GM19240 (cell line): ENCODE measurements around the gene CCZ1B.
"Not testable (repeated sequence)": the region's sequence is repeated elsewhere in the genome, so short reads cannot be mapped to it uniquely, and the experiment has no call there.

Experiments
- DNase-seq: peaks from one replicate; pipeline ENCODE4 v3.0.0; 2011; ENCODE audit warnings: low spot score; ENCODE audit not compliant: insufficient read length

The CCZ1B gene

GRCh38 chr7:6831018-6831725 is 5.1 kb upstream of the CCZ1B start:
- no peak for DNase-seq

- DNase-seq, result not testable (repeated sequence)
These were observed 4.0 kb upstream of the CCZ1B start for GRCh38 chr7:6830026-6830425.

GRCh38 chr7:6829616-6830015 is 3.5 kb upstream of the CCZ1B start:
- not testable (repeated sequence) for DNase-seq

- DNase-seq, result not testable (repeated sequence)
These were observed 1.1 kb upstream of the CCZ1B start for GRCh38 chr7:6827180-6827579.

GRCh38 chr7:6825236-6826125 is 594 bp downstream of the CCZ1B start:
- DNase-seq, result not testable (repeated sequence)

GRCh38 chr7:6821622-6822021 is 4.5 kb downstream of the CCZ1B start:
- not testable (repeated sequence) for DNase-seq

- not testable (repeated sequence) for DNase-seq
These were observed 10.6 kb downstream of the CCZ1B start for GRCh38 chr7:6815470-6815869.

- not testable (repeated sequence) for DNase-seq
These were observed 13.1 kb downstream of the CCZ1B start for GRCh38 chr7:6813011-6813410.

GRCh38 chr7:6807959-6808358 is 18.1 kb downstream of the CCZ1B start:
- DNase-seq, result not testable (repeated sequence)

GRCh38 chr7:6807393-6807918 is 18.6 kb downstream of the CCZ1B start:
- not testable (repeated sequence) for DNase-seq

- not testable (repeated sequence) for DNase-seq
These were observed 25.7 kb downstream of the CCZ1B start for GRCh38 chr7:6800331-6800730.

GRCh38 chr7:6799887-6800286 is 26.2 kb downstream of the CCZ1B start:
- DNase-seq, result not testable (repeated sequence)

- not testable (repeated sequence) for DNase-seq
These were observed 28.0 kb downstream of the CCZ1B start for GRCh38 chr7:6798047-6798446.

- not testable (repeated sequence) for DNase-seq
These were observed 28.9 kb downstream of the CCZ1B start for GRCh38 chr7:6797218-6797617.

- not testable (repeated sequence) for DNase-seq
These were observed 31.8 kb downstream of the CCZ1B start for GRCh38 chr7:6794276-6794675.

- not testable (repeated sequence) for DNase-seq
These were observed 33.8 kb downstream of the CCZ1B start for GRCh38 chr7:6792113-6792872.

- not testable (repeated sequence) for DNase-seq
These were observed 36.7 kb downstream of the CCZ1B start for GRCh38 chr7:6789353-6789752.

GRCh38 chr7:6781581-6781980 is 44.5 kb downstream of the CCZ1B start:
- DNase-seq, result not testable (repeated sequence)

GRCh38 chr7:6761186-6761585 is 64.9 kb downstream of the CCZ1B start:
- not testable (repeated sequence) for DNase-seq

GRCh38 chr7:6753964-6754363 is 72.1 kb downstream of the CCZ1B start, which contains the start of gene RSPH10B2:
RSPH10B2 (plus strand) TSS chr7:6754103; CDS start chr7:6757678, 3,575 bp downstream.
- DNase-seq, result not testable (repeated sequence)

GRCh38 chr7:6750173-6750572 is 75.9 kb downstream of the CCZ1B start:
- not testable (repeated sequence) for DNase-seq
